HG03108 (cell line): ENCODE measurements around the gene SPAG6.
"Not testable (repeated sequence)": the region's sequence is repeated elsewhere in the genome, so short reads cannot be mapped to it uniquely, and the experiment has no call there.

Source experiments
- ATAC-seq: cut with Tn5 transposase; IDR thresholded peaks from one replicate; pipeline ENCODE4 v1.9.1; 2021; ENCODE audit warnings: moderate library complexity; ENCODE audit not compliant: unreplicated experiment

SPAG6 gene

DNA sequence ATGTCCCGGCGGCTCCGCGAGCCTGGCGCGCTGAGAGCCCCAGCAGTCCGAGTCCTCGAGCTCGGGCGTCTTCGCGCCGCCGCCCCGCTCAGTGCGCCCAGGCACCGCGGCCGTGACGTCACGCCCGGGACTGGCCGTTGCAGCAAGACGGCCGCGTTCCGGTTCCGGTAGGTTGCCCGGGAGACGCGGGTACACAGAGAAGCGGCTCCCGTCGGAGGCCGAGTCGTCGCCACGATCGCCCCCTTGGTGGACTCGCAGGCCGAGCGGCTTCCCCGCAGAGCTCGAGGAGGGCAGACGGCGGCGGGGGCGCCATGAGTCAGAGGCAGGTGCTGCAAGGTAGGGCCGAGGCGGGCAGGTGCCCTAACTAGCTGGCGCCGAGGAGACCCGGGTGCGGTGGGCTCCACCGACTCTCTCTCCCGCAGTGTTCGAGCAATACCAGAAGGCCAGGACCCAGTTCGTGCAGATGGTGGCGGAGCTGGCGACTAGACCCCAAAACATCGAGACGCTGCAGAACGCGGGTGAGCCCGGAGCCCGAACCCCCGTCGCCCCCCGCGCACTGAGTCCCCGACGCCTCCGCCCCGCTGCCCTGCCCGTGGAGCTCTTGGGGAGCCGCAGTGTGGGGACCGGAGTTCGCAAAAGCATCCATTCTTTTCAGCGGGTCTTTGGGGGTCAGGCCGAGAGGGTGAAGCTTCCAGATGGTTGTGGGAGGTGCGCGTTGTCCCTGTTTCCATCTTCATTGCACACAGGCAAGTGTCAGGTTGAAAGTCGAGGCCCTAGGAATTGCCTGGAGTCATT lies at the start of gene SPAG6:
Gene SPAG6 (plus strand): TSS at position 196 of the 795 bp plus-strand sequence. CDS start 116 bp downstream, at position 312.
- ATAC-seq, result no peak

- ATAC-seq, result no peak
These were observed 44.1 kb upstream of the SPAG6 start for GRCh38 chr10:22301193-22301592.

DNA sequence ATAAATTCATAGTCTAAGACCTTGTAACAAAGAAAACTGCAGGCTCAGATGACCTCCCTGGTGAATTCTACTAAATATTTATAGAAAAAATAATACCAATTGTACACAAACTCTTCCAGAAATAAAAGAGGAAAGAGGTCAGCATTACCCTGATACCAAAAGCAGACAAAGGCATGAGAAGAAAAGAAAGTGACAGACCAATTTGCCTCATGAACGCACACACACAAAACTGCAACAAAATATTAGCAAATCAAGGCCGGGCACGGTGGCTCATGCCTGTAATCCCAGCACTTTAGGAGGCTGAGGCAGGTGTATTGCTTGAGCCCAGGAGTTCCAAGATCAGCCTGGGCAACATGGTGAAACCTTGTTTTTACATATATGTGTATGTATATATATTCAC lies 41.8 kb upstream of the SPAG6 start:
- no peak for ATAC-seq

DNA sequence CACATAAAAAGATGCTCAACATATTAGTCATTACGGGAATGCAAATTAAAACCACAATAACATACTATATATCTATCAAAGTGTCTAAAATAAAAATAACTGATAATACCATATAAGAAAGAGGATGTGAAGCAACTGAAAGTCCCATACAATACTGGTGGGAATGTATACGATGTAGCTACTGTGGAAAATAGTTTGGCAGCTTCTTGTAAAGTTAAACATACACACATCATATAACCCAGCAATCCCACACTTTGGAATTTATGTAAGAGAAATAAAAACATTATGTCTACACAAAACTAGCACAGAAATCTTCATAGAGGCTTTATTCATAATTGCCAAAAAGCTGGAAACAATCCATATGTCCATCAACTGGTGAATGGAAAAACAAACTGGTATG lies 39.6 kb upstream of the SPAG6 start:
- ATAC-seq, result no peak

GRCh38 chr10:22308390-22308789 lies 36.9 kb upstream of the SPAG6 start:
- peak; percentile 98 for ATAC-seq

- no peak for ATAC-seq
These were observed 35.9 kb upstream of the SPAG6 start for GRCh38 chr10:22309180-22310000.

GRCh38 chr10:22310012-22310411 lies 35.3 kb upstream of the SPAG6 start:
- ATAC-seq, result not testable (repeated sequence)

DNA sequence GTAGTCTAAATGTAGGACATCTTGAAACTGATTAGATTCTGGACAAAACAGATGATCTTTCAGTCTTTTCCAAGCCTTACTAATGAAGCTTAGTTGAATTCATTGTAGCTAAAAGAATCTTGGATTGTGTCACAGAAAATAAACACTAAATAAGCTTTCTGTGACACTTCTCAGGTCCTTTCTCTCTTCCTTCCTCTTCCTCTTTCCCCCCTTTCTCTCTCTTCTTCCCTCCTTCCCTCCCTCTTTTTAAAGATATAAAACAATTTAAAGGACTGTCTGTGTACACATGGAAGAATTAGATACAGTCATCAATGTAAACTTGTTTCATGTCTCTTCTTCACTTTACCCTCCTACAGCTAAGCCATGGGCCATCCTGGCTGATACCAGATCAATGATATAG lies 34.4 kb upstream of the SPAG6 start:
- ATAC-seq, result no peak

GRCh38 chr10:22314852-22315251 lies 30.4 kb upstream of the SPAG6 start:
- ATAC-seq, result no peak

DNA sequence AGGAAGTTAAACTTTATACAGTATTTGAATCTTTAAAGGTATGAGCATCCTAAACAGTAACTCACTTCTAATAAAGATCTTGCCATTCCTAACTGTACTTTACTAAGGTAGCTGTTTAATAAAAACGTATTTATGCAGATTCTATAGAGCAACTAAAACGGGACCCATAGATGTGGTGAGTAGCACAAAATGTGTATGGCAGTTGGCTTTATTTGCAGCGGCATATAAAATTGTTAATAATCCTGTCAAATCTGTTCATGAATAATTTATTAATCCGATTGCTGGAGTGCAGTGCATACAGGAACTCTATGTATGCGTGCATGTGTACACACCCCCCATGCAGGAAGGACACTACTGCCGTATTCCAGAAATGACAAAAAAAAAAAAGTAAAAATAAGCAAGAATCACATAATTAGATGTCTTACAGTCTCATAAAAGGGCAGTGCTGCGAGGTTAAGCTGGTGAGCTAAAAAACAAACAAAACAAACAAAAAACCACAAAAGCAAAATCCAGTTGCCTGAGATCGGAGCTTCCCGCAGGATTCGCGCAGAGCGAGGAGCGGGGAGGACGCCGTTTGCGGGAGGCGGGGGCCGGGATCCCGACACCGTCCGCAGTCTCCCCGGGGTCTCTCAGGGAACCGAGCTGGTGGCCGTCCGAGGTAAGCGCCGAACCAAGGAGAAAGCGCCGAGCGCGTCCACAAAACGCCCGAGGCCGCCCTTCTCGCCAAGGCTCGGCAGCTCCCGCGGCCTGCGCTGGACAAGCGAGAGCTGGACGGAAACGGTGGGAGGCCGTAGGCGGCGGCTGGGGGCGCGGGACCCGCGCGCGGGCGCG lies 29.6 kb upstream of the SPAG6 start:
- no peak for ATAC-seq

GRCh38 chr10:22316286-22317075 lies 28.8 kb upstream of the SPAG6 start, which contains the start of gene COMMD3:
Gene COMMD3, plus strand, starts transcription at chr10:22316388. Its CDS starts 30 bp downstream, at chr10:22316418.
- ATAC-seq, result peak; percentile 58

- peak; percentile 15 for ATAC-seq
These were observed 28.3 kb upstream of the SPAG6 start for GRCh38 chr10:22317076-22317370.

GRCh38 chr10:22317771-22318565 lies 27.3 kb upstream of the SPAG6 start:
- ATAC-seq, result no peak

DNA sequence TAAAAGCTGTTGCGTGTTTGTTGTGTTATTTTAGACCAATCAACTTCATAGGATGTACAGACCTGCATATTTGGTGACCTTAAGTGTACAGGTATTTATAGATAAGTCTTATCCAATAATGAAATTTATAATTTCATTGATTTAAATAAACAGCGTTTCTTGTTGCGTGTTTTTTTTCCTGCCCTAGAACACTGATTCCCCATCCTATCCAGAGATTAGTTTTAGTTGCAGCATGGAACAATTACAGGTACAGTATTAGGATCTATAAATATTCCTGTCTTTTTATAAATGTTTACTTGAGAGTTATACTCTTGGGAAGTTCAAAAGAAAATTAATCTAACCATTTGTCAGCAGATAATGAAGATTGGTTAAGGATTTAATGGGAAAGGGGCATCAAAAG lies 26.5 kb upstream of the SPAG6 start:
- no peak for ATAC-seq

DNA sequence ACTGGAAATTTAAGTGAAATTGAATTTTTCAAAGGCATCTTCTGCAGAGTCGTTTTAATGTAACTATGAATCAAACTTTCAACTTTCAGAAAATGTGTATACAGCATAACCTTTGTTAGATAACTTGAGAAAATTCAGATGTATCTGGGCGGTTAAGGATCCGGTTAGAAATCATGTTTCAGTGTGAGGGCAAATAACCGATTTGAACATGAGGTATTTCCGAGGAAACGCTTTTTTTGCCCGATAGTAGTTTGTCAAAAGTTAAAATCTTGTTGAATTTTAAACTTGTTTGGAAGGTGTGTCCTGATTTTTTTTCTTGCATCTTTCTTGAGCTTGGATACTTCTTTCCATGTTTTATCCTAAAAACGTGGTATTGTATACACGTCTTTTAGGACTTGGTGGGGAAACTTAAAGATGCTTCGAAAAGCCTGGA lies 25.7 kb upstream of the SPAG6 start:
- no peak for ATAC-seq

- ATAC-seq, result no peak
These were observed 25.2 kb upstream of the SPAG6 start for GRCh38 chr10:22319980-22320558.

DNA sequence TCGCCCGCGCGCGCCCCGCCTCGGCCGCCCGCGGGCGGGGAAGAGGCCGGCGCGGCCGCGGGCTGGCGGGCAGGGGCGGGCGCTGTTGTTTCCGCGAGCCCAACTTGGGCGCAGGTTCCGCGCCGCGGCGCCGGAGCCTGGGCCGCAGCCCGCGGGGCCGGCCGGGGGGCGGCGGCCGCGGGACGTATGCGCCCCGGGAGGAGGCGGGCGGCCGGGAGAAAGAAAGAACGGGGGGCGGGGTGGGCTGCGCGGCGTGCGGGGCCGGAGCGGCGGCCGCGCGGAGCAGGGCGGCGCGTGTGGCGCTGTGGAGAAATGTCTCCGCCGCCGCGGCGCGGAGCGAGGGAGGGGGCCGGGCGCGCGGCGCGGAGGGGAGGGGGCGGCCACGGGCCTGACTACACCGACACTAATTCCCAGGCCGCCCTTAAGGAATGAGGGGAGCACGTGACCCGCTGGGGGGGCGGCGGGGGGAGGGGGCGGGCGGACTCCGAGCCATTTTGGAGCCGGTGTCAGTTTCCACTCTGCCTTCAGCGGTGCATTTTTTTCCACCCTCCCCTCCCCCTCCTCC lies 24.6 kb upstream of the SPAG6 start, which contains the start of gene BMI1:
Gene BMI1 (plus strand): TSS at position 509 of the 565 bp plus-strand sequence. CDS start 5,351 bp downstream, outside the sequence.
- ATAC-seq, result no peak

DNA sequence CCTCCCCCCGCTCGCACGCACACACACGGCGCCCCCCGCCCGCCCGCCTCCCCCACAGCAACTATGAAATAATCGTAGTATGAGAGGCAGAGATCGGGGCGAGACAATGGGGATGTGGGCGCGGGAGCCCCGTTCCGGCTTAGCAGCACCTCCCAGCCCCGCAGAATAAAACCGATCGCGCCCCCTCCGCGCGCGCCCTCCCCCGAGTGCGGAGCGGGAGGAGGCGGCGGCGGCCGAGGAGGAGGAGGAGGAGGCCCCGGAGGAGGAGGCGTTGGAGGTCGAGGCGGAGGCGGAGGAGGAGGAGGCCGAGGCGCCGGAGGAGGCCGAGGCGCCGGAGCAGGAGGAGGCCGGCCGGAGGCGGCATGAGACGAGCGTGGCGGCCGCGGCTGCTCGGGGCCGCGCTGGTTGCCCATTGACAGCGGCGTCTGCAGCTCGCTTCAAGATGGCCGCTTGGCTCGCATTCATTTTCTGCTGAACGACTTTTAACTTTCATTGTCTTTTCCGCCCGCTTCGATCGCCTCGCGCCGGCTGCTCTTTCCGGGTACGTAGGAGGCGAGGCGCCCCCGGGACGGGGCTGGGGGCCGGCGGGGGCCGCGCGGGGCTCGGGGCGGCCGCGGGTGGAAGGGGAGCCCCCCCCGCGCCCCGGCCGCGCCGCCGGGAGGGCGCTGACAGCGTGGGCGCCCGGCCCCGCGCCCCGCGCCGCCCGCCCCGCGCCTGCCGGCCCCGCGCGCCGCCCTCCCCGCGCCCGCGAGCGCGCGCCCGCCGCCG lies 24.0 kb upstream of the SPAG6 start:
- no peak for ATAC-seq
